GM12891 (cell line): ENCODE measurements around the gene BHLHE40.
"Not testable (repeated sequence)": the region's sequence is repeated elsewhere in the genome, so short reads cannot be mapped to it uniquely, and the experiment has no call there.

ENCODE experiments used
- PAX5 ChIP-seq: IDR thresholded peaks from 2 replicates; pipeline ENCODE4 v1.6.1; 2011; ENCODE audit warnings: low read length, moderate library complexity, mild to moderate bottlenecking; ENCODE audit not compliant: insufficient read depth, severe bottlenecking
- POLR2A ChIP-seq: IDR thresholded peaks from 2 replicates; pipeline ENCODE4 v1.6.1; 2011; ENCODE audit warnings: low read depth, low read length, control low read depth
- POLR2AphosphoS5 ChIP-seq: IDR thresholded peaks from 2 replicates; pipeline ENCODE4 v1.6.1; 2011; ENCODE audit warnings: low read depth, low read length, control low read depth
- SPI1 ChIP-seq: IDR thresholded peaks from 2 replicates; pipeline ENCODE4 v1.6.1; 2011; ENCODE audit warnings: low read depth, low read length, control low read depth
- TAF1 ChIP-seq: IDR thresholded peaks from 2 replicates; pipeline ENCODE4 v1.6.1; 2011; ENCODE audit warnings: low read depth, low read length, control low read depth

DNA sequence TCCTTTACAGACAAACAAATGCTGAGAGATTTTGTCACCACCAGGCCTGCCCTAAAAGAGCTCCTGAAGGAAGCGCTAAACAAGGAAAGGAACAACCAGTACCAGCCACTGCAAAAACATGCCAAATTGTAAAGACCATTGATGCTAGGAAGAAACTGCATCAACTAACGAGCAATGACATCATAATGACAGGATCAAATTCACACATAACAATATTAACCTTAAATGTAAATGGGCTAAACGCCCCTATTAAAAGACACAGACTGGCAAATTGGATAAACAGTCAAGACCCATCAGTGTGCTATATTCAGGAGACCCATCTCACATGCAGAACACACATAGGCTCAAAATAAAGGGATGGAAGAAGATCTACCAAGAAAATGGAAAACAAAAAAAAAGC is 11.6 kb upstream of the BHLHE40 start:
- not testable (repeated sequence) for TF ChIP-seq POLR2AphosphoS5, POLR2A, SPI1, TAF1, PAX5
